H7 (cell line): Measurements from ENCODE around the gene TUSC1. TPM values are rescaled to one million over a fixed set of nuclear protein-coding genes. Genes with fewer than 3 reads are reported as not detected.
"Not testable (repeated sequence)": the region's sequence is repeated elsewhere in the genome, so short reads cannot be mapped to it uniquely, and the experiment has no call there.

Experiments used
- DNase-seq: peaks from one replicate; pipeline ENCODE4 v3.0.0; 2012
- H3K27me3 ChIP-seq: 2 replicates; pipeline ENCODE4 v1.6.0; 2011; ENCODE audit warnings: mild to moderate bottlenecking, low read length; ENCODE audit not compliant: control insufficient read depth, insufficient read depth
- H3K36me3 ChIP-seq: replicated peaks from 2 replicates; pipeline ENCODE4 v1.5.1; 2011; ENCODE audit warnings: low read length; ENCODE audit not compliant: control insufficient read depth, insufficient read depth
- H3K4me3 ChIP-seq: 2 replicates; pipeline ENCODE4 v1.5.1; 2011; ENCODE audit warnings: low read depth, mild to moderate bottlenecking, control low read depth, low read length, moderate library complexity; ENCODE audit not compliant: insufficient read depth
- total RNA-seq: library from RNA; depleted of rRNA; stranded (reverse); fragments of >200 nt; shearing (Covaris generic); gene quantifications from 2 replicates; pipeline ENCODE4 v1.2.3, GENCODE V29; 2014

Gene TUSC1
- total RNA-seq, 1 experiment from 2014 or later: not detected

- Histone ChIP-seq H3K36me3 (no peaks in the 10 kb centered on the region), H3K27me3 (no peaks in the 10 kb centered on the region), H3K4me3 (peak overlapping the region; percentile 52; the same call in 1 of the 2 replicates)
- DNase-seq: peak; percentile 17
Measured at GRCh38 chr9:25677301-25678146, 720 bp downstream of the TUSC1 start.

DNA sequence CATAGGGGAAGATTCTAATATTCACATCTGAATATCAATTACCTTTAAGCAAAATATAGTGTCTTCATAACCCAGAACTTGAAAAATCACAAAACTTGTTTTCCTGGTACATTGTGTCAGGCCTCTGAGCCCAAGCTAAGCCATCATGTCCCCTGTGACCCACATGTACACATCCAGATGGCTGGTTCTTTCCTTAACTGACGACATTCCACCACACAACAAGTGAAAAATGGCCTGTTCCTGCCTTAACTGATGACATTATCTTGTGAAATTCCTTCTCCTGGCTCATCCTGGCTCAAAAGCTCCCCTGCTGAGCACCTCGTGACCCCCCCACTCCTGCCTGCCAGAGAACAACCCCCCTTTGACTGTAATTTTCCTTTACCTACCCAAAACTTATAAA, 2.4 kb downstream of the TUSC1 start:
- not testable (repeated sequence) for DNase-seq, H3K27me3 ChIP-seq, H3K4me3 ChIP-seq, H3K36me3 ChIP-seq

- Histone ChIP-seq H3K36me3 (no peaks in the 10 kb centered on the region), H3K27me3 (no peaks in the 10 kb centered on the region), H3K4me3 (no peak overlapping the region)
- no peak for DNase-seq
Measured at GRCh38 chr9:25658571-25658970, 19.7 kb downstream of the TUSC1 start.

DNA sequence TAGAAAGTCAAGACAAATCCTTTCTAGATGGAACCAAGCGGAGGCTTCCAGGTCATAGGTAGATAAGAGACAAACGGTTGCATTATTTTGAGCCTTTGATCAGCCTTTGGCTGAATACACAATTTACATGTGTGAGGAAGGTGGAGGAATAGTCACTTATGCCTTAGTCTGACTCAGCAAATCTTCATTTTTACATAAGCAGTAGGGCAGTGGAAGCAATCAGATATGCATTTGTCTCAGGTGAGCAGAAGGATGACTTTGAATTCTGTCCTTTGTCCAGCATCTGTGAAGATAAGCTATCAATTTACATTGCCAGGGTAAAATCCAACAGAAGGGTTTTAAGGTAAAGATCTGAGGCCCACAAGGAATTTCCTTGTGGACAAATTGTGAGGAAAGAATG, 23.8 kb downstream of the TUSC1 start:
- no peak for DNase-seq

GRCh38 chr9:25648116-25648515, 30.1 kb downstream of the TUSC1 start:
- DNase-seq: no peak
- no peak overlapping the region for H3K4me3 ChIP-seq
- no peaks in the 10 kb centered on the region for H3K36me3 ChIP-seq
- H3K27me3 ChIP-seq: no peaks in the 10 kb centered on the region

More for the DNA sequence above, 23.8 kb downstream of the TUSC1 start:
- Histone ChIP-seq H3K36me3 (no peaks in the 10 kb centered on the region), H3K27me3 (no peaks in the 10 kb centered on the region), H3K4me3 (no peak overlapping the region)

GRCh38 chr9:25636026-25636425, 42.2 kb downstream of the TUSC1 start:
- H3K4me3 ChIP-seq: no peak overlapping the region
- no peaks in the 10 kb centered on the region for H3K36me3 ChIP-seq
- no peaks in the 10 kb centered on the region for H3K27me3 ChIP-seq
- DNase-seq: no peak

DNA sequence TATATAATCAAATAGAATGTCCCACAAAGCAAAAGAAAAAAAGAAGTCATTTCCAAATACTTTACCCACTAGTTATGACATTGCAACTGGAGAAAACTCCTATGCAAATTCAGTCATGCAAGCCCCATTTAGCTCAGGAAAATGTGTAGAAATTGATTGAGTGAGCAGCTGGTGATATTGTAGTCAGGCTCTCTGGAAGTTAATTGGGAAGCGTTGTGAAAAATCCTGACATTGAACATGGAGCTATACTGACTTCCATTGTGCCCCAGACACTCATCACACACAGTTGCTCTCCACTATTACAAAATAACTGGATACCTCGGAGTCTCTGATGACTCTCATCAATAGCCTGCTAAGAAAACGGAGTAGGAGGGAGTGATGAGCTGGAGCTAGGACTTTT, 49.0 kb downstream of the TUSC1 start:
- no peaks in the 10 kb centered on the region for H3K27me3 ChIP-seq
- DNase-seq: no peak
- no peak overlapping the region for H3K4me3 ChIP-seq
- no peaks in the 10 kb centered on the region for H3K36me3 ChIP-seq
